OCI-LY7 (cell line): ENCODE data around the gene ZDHHC8. TPM values are rescaled to one million over a fixed set of nuclear protein-coding genes. Genes with fewer than 3 reads are reported as not detected.

Experiments used
- BruUV-seq: library from RNA; stranded (reverse); fragments of 400-500 nt; replicated peaks from 2 replicates; lab custom pipeline; 2021; lab: Mats Ljungman, UMichigan
- CTCF ChIA-PET: fragments of 300-600 bp; sonication (Branson Sonifier 250); formaldehyde crosslinking; loops from one replicate; lab custom pipeline; 2022; ENCODE audit warnings: antibody characterized with exemption; ENCODE audit not compliant: unreplicated experiment; lab: Charles Lee
- POLR2A ChIA-PET: fragments of 300-600 bp; sonication (Branson Sonifier 250); formaldehyde crosslinking; loops from one replicate; lab custom pipeline; 2022; ENCODE audit warnings: antibody characterized with exemption; lab: Charles Lee
- DNase-seq: peaks from one replicate; pipeline ENCODE4 v3.0.0-alpha.2; 2015; ENCODE audit warnings: low spot score
- H2AFZ ChIP-seq: fragments of 200-600 bp; sonication (generic), shearing (Covaris generic); 2 replicates; pipeline ENCODE4 v1.6.1; 2014; ENCODE audit warnings: mild to moderate bottlenecking, antibody characterized with exemption, low read length, moderate library complexity
- H3K27ac ChIP-seq: fragments of 200-600 bp; sonication (generic); 2 replicates; pipeline ENCODE4 v1.5.1; 2014; ENCODE audit warnings: mixed run types, low read depth, mild to moderate bottlenecking, moderate library complexity, low read length, inconsistent platforms; ENCODE audit not compliant: poor library complexity, severe bottlenecking
- H3K36me3 ChIP-seq: fragments of 200-600 bp; sonication (generic); 2 replicates; pipeline ENCODE4 v1.6.1; 2014; ENCODE audit warnings: mild to moderate bottlenecking, antibody characterized with exemption, low read length, moderate library complexity, mixed read lengths; ENCODE audit not compliant: insufficient read depth
- H3K4me1 ChIP-seq: fragments of 200-600 bp; sonication (generic); 2 replicates; pipeline ENCODE4 v1.5.1; 2014; ENCODE audit warnings: mild to moderate bottlenecking, low read length; ENCODE audit not compliant: insufficient read depth, poor library complexity, severe bottlenecking
- H3K4me2 ChIP-seq: fragments of 200-600 bp; sonication (generic); 2 replicates; pipeline ENCODE4 v1.6.1; 2014; ENCODE audit warnings: mild to moderate bottlenecking, low read length
- H3K4me3 ChIP-seq: fragments of 200-600 bp; sonication (generic); 2 replicates; pipeline ENCODE4 v1.5.1; 2014; ENCODE audit warnings: mild to moderate bottlenecking, low read depth, low read length; ENCODE audit not compliant: poor library complexity, severe bottlenecking
- H3K79me2 ChIP-seq: fragments of 200-600 bp; sonication (generic); 2 replicates; pipeline ENCODE4 v1.6.1; 2016; ENCODE audit warnings: low read depth, mild to moderate bottlenecking, low read length, moderate library complexity, mixed read lengths; ENCODE audit not compliant: insufficient read depth
- H3K9me2 ChIP-seq: fragments of 200-600 bp; sonication (generic); 2 replicates; pipeline ENCODE4 v1.6.1; 2016; ENCODE audit warnings: mild to moderate bottlenecking, low read length, mixed read lengths; ENCODE audit not compliant: insufficient read depth
- H3K9me3 ChIP-seq: fragments of 200-600 bp; sonication (generic); 2 replicates; pipeline ENCODE4 v1.6.1; 2014; ENCODE audit warnings: mild to moderate bottlenecking, mixed run types, low read length, mixed read lengths
- H4K20me1 ChIP-seq: fragments of 200-600 bp; sonication (generic); 2 replicates; pipeline ENCODE4 v1.6.1; 2014; ENCODE audit warnings: mild to moderate bottlenecking, antibody characterized with exemption, low read length, moderate library complexity, mixed read lengths; ENCODE audit not compliant: insufficient read depth
- CTCF ChIP-seq: fragments of 200-600 bp; sonication (generic); conservative IDR thresholded peaks from 2 replicates; pipeline ENCODE4 v1.5.1; 2014; ENCODE audit warnings: mild to moderate bottlenecking, antibody characterized with exemption, low read length, moderate library complexity, mixed read lengths
- EZH2phosphoT487 ChIP-seq: fragments of 200-600 bp; sonication (generic); IDR thresholded peaks from 2 replicates; pipeline ENCODE4 v1.6.1; 2018; ENCODE audit warnings: low read depth, borderline replicate concordance, mild to moderate bottlenecking, mixed run types, antibody characterized with exemption, low read length, moderate library complexity, mixed read lengths
- intact Hi-C: fragments of 100-400 bp; cut with micrococcal nuclease; formaldehyde crosslinking; loops from one replicate; pipeline ENCODE4 v1.10.0; 2022; ENCODE audit not compliant: unreplicated experiment
- total RNA-seq, 2 experiments: library from RNA; depleted of rRNA in 1 of 2; stranded (reverse); fragments of >200 nt in 1 of 2; shearing (Covaris generic) in 1 of 2; gene quantifications; 2 replicates each; pipeline ENCODE4 v1.2.3, GENCODE V29; 2014 to 2022

ZDHHC8 gene
- total RNA-seq, 2 experiments from 2014 or later: 2.3 to 16.7 TPM

- Histone ChIP-seq H3K79me2 (peaks cover 54% of the 10 kb centered on the region), H4K20me1 (peaks cover 19% of the 10 kb centered on the region; the same call in 1 of the 2 replicates), H3K4me1 (peaks cover 17% of the 10 kb centered on the region), H3K9me2 (no peaks in the 10 kb centered on the region), H3K27ac (no peak overlapping the region), H3K36me3 (peaks cover 92% of the 10 kb centered on the region), H3K9me3 (no peaks in the 10 kb centered on the region), H3K4me2 (no peak overlapping the region), H3K4me3 (no peak overlapping the region), H2AFZ (no peak overlapping the region)
- BruUV-seq: no TSS peak
- POLR2A ChIA-PET: no interaction called here
- DNase-seq: no peak
- TF ChIP-seq CTCF (no peak), EZH2phosphoT487 (no peak)
- intact Hi-C loops: no loop called here
- CTCF ChIA-PET: no interaction called here
These were observed 9.7 kb upstream of the ZDHHC8 start for GRCh38 chr22:20121856-20122415.

GRCh38 chr22:20123366-20124082 lies 8.1 kb upstream of the ZDHHC8 start:
- peaks cover 98% of the 10 kb centered on the region for H3K36me3 ChIP-seq
- intact Hi-C loops: no loop called here
- no peak for TF ChIP-seq EZH2phosphoT487
- no peaks in the 10 kb centered on the region for H3K9me2 ChIP-seq
- no peak overlapping the region for H2AFZ ChIP-seq
- H4K20me1 ChIP-seq: peaks cover 23% of the 10 kb centered on the region
- H3K9me3 ChIP-seq: no peaks in the 10 kb centered on the region
- POLR2A ChIA-PET: no interaction called here
- no peak overlapping the region for H3K27ac ChIP-seq
- no peak overlapping the region for H3K4me2 ChIP-seq
- CTCF ChIA-PET: no interaction called here
- DNase-seq: no peak
- H3K4me1 ChIP-seq: peaks cover 18% of the 10 kb centered on the region
- no TSS peak for BruUV-seq
- H3K4me3 ChIP-seq: no peak overlapping the region
- H3K79me2 ChIP-seq: peaks cover 44% of the 10 kb centered on the region

GRCh38 chr22:20124083-20124787 lies 7.4 kb upstream of the ZDHHC8 start:
- TF ChIP-seq CTCF (no peak), EZH2phosphoT487 (no peak)
- Histone ChIP-seq H4K20me1 (peaks cover 23% of the 10 kb centered on the region), H3K36me3 (peaks cover 95% of the 10 kb centered on the region), H3K9me2 (no peaks in the 10 kb centered on the region), H3K9me3 (no peaks in the 10 kb centered on the region), H3K79me2 (peaks cover 37% of the 10 kb centered on the region), H3K4me3 (no peak overlapping the region), H3K4me2 (no peak overlapping the region), H3K27ac (no peak overlapping the region), H3K4me1 (peaks cover 19% of the 10 kb centered on the region), H2AFZ (no peak overlapping the region)
- CTCF ChIA-PET: no interaction called here
- no peak for DNase-seq
- BruUV-seq: no TSS peak
- POLR2A ChIA-PET: no interaction called here
- intact Hi-C loops: no loop called here
